Breast epithelium (tissue), 4 donors: ENCODE measurements around the gene CDHR2. TPM values are rescaled to one million over a fixed set of nuclear protein-coding genes. Genes with fewer than 3 reads are reported as not detected.

Experiments used
- DNase-seq, 2 donors: peaks; one replicate each; pipeline ENCODE4 v3.0.0-alpha.2; 2019; ENCODE audit warnings: low spot score in 2 of 2
- H3K27ac ChIP-seq, 2 donors: fragments of 200-600 bp; sonication (generic) in 1 of 2; one replicate each; pipeline ENCODE4 v1.5.1; 2016 to 2019; ENCODE audit warnings: mild to moderate bottlenecking in 1 of 2
- H3K27me3 ChIP-seq, 2 donors: fragments of 200-600 bp; sonication (generic) in 1 of 2; one replicate each; pipeline versions ENCODE4 v1.5.1 to v1.6.0; 2017 to 2019; ENCODE audit warnings: control low read depth in 1 of 2, mild to moderate bottlenecking in 1 of 2
- H3K36me3 ChIP-seq: fragments of 200-600 bp; one replicate; pipeline ENCODE4 v1.5.1; 2019
- H3K4me1 ChIP-seq, 2 donors: fragments of 200-600 bp; sonication (generic); one replicate each; pipeline ENCODE4 v1.5.1; 2016 to 2019; ENCODE audit warnings: control low read depth in 1 of 2
- H3K4me3 ChIP-seq, 3 donors: fragments of 200-600 bp; sonication (generic); 1 replicate in 2 of 3; 2 replicates in 1 of 3; pipeline ENCODE4 v1.5.1; 2016 to 2019; ENCODE audit warnings: mild to moderate bottlenecking in 3 of 3, moderate library complexity in 2 of 3
- H3K9me3 ChIP-seq, 2 donors: fragments of 200-600 bp; sonication (generic) in 1 of 2; one replicate each; pipeline ENCODE4 v1.5.1; 2016 to 2019; ENCODE audit warnings: control low read depth in 1 of 2
- CTCF ChIP-seq, 3 donors: fragments of 450-650 bp; IDR thresholded peaks; one replicate each; pipeline ENCODE4 v1.5.1; 2016 to 2017; ENCODE audit warnings: antibody characterized with exemption in 3 of 3, mild to moderate bottlenecking in 3 of 3, moderate library complexity in 3 of 3
- POLR2A ChIP-seq: fragments of 450-650 bp; IDR thresholded peaks from one replicate; pipeline ENCODE4 v1.6.1; 2016; ENCODE audit warnings: antibody characterized with exemption, mild to moderate bottlenecking, moderate library complexity
- POLR2AphosphoS5 ChIP-seq, 3 donors: sonication (generic); formaldehyde crosslinking; IDR thresholded peaks; one replicate each; pipeline ENCODE4 v1.6.1; 2017; ENCODE audit warnings: antibody characterized with exemption in 3 of 3
- intact Hi-C: fragments of 100-400 bp; cut with DNase I; formaldehyde crosslinking; loops from one replicate; pipeline ENCODE4 v1.15.1; 2023; ENCODE audit warnings: low total_unique reads
- total RNA-seq, 3 donors: library from RNA; depleted of rRNA; stranded (reverse); fragments of >200 nt; gene quantifications; one replicate each; pipeline ENCODE4 v1.1.0, GENCODE V29; 2016

Gene CDHR2
- total RNA-seq, 3 donors from 2014 or later: 2.3 TPM; not detected in 2

- no peak for DNase-seq
- intact Hi-C loops: no loop called here
- peak within 1 kb of the TSS; percentile 11 to 65 (median 38) for H3K4me3 ChIP-seq
- no peak within 1 kb of the TSS for H3K27ac ChIP-seq
- H3K4me1 ChIP-seq: peaks cover 4 to 6% of the 10 kb centered on the region in 2 donors
- peaks cover 8 to 86% of the 10 kb centered on the region in 2 donors for H3K27me3 ChIP-seq
- no peaks in the 10 kb centered on the region for H3K36me3 ChIP-seq
- H3K9me3 ChIP-seq: no peaks in the 10 kb centered on the region
- no peak for TF ChIP-seq POLR2AphosphoS5 (IDR thresholded peaks at IDR 0.05)
- TF ChIP-seq POLR2A: no peak
- TF ChIP-seq CTCF (IDR thresholded peaks at IDR 0.05): no peak
These were observed 80.9 kb downstream of the CDHR2 start, which contains the start of the genes EIF4E1B and SNCB for GRCh38 chr5:176629853-176630680. Gene EIF4E1B, plus strand, starts transcription at chr5:176630675. Its CDS starts 12,113 bp downstream, at chr5:176642788. Gene SNCB, minus strand, starts transcription at chr5:176630534. Its CDS starts 880 bp downstream, at chr5:176629654.

- Histone ChIP-seq H3K27me3 (peaks cover 8 to 83% of the 10 kb centered on the region in 2 donors), H3K4me3 (peak overlapping the region; percentile 11 to 65 (median 38)), H3K4me1 (peaks cover 4 to 6% of the 10 kb centered on the region in 2 donors), H3K36me3 (no peaks in the 10 kb centered on the region), H3K27ac (no peak overlapping the region), H3K9me3 (no peaks in the 10 kb centered on the region)
- no peak for TF ChIP-seq CTCF (IDR thresholded peaks at IDR 0.05)
- TF ChIP-seq POLR2A: no peak
- no peak for TF ChIP-seq POLR2AphosphoS5 (IDR thresholded peaks at IDR 0.05)
- DNase-seq: no peak
- intact Hi-C loops: no loop called here
These were observed 81.6 kb downstream of the CDHR2 start for GRCh38 chr5:176630681-176631222.

GRCh38 chr5:176631383-176632200, 82.5 kb downstream of the CDHR2 start:
- TF ChIP-seq POLR2A (no peak), CTCF (IDR thresholded peaks at IDR 0.05) (no peak), POLR2AphosphoS5 (IDR thresholded peaks at IDR 0.05) (no peak)
- Histone ChIP-seq H3K36me3 (no peaks in the 10 kb centered on the region), H3K27ac (no peak overlapping the region), H3K27me3 (peaks cover 8 to 81% of the 10 kb centered on the region in 2 donors), H3K9me3 (no peaks in the 10 kb centered on the region), H3K4me3 (no peak overlapping the region), H3K4me1 (peaks cover 4 to 6% of the 10 kb centered on the region in 2 donors)
- DNase-seq: no peak
- intact Hi-C loops: no loop called here

- Histone ChIP-seq H3K27me3 (peaks cover 6 to 69% of the 10 kb centered on the region in 2 donors), H3K36me3 (no peaks in the 10 kb centered on the region), H3K9me3 (no peaks in the 10 kb centered on the region), H3K27ac (no peak overlapping the region), H3K4me3 (no peak overlapping the region), H3K4me1 (peaks cover 4 to 6% of the 10 kb centered on the region in 2 donors)
- TF ChIP-seq CTCF (IDR thresholded peaks at IDR 0.05): no peak
- TF ChIP-seq POLR2A: no peak
- DNase-seq: no peak
- intact Hi-C loops: no loop called here
These were observed 83.6 kb downstream of the CDHR2 start for GRCh38 chr5:176632745-176633144.
